AG10803 (cell line): ENCODE data around the gene TMEM229A.
"Not testable (repeated sequence)": the region's sequence is repeated elsewhere in the genome, so short reads cannot be mapped to it uniquely, and the experiment has no call there.

Experiments
- DNase-seq: peaks from one replicate; pipeline ENCODE4 v3.0.0; 2010; ENCODE audit warnings: low read depth
- H3K4me3 ChIP-seq: 2 replicates; pipeline ENCODE4 v1.5.1; 2011; ENCODE audit warnings: mild to moderate bottlenecking, low read length, control low read depth
- CTCF ChIP-seq: conservative IDR thresholded peaks from 2 replicates; pipeline ENCODE4 v1.5.1; 2011; ENCODE audit warnings: mild to moderate bottlenecking, low read length, control low read depth, inconsistent platforms

The TMEM229A gene

GRCh38 chr7:124022551-124022950 is 10.3 kb downstream of the TMEM229A start:
- TF ChIP-seq CTCF = no peak
- H3K4me3 ChIP-seq = no peak overlapping the region
- no peak for DNase-seq

- no peak for TF ChIP-seq CTCF
- H3K4me3 ChIP-seq = no peak overlapping the region
- no peak for DNase-seq
Observed at GRCh38 chr7:124020060-124020459, 12.8 kb downstream of the TMEM229A start.

- no peak overlapping the region for H3K4me3 ChIP-seq
- no peak for TF ChIP-seq CTCF
- DNase-seq = no peak
Observed at GRCh38 chr7:124013306-124013705, 19.6 kb downstream of the TMEM229A start.

GRCh38 chr7:124012864-124013263 is 20.0 kb downstream of the TMEM229A start:
- no peak overlapping the region for H3K4me3 ChIP-seq
- TF ChIP-seq CTCF = no peak
- DNase-seq = no peak

- H3K4me3 ChIP-seq = no peak overlapping the region
- TF ChIP-seq CTCF = no peak
- DNase-seq = no peak
Observed at GRCh38 chr7:124009321-124009720, 23.5 kb downstream of the TMEM229A start.

GRCh38 chr7:124008296-124008695 is 24.6 kb downstream of the TMEM229A start:
- DNase-seq, H3K4me3 ChIP-seq: not testable (repeated sequence)

GRCh38 chr7:123999703-124000102 is 33.2 kb downstream of the TMEM229A start:
- TF ChIP-seq CTCF = no peak
- no peak overlapping the region for H3K4me3 ChIP-seq
- no peak for DNase-seq

- no peak for TF ChIP-seq CTCF
Observed at GRCh38 chr7:123998921-123999320, 33.9 kb downstream of the TMEM229A start.

More at GRCh38 chr7:123998921-123999320, 33.9 kb downstream of the TMEM229A start:
- DNase-seq = no peak
- H3K4me3 ChIP-seq = no peak overlapping the region
